Measurements from ENCODE around the gene C12orf43.
"Not testable (repeated sequence)": the region's sequence is repeated elsewhere in the genome, so short reads cannot be mapped to it uniquely, and the experiment has no call there.

Gene C12orf43

DNA sequence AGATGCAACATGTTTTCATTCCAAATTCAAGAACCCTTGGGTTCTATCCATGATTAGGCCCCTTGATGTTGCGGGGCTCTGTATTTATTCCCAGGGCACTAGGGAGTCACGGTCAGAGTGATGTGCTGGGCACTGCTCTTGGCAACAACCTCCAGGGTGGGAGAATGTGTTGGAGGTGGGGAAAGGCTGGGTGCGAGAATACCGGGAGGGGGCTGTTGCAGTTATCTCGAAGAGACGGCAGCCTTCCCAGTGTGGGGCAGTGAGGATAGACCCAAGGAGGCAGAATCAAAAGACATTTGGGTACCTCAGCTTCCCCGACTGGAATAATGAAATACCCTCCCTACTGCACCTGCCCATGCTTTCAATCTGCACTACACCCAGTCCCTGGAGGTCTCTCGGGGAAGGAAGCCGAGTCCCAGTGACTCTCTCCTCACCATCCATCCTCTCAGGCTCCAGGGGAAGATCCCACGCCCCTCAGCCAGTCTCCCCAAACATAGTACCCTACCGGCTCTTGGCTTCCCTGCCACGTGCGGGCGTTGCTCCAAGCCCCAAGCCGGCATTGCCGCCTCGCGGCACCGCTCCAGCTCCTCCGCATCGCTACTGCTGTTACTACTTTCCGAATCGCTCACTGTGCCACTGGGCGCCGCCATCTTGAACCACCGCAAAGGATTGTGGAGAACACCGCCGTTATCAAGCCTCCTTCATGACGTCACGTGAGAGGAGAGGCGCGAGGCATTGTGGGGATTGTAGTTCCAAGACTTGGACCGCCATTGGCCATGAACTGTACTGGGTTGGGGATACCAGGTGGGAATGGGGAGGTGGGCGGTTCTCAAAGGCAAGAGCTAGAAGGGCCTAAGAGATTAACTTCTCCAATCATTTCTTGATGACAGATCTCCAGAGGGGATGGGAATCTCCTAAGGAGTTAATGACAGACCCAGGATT, at the start of gene C12orf43:
TSS of gene C12orf43 (minus strand) at position 663 of the 942 bp plus-strand sequence. CDS start at position 650, 13 bp downstream.
- in situ Hi-C loops (cut with HindIII; ENCODE audit: low sequenced_read_pairs) = loop anchor here (5.0 kb wide), 1 partner anchor 56 kb away; no protein-coding TSS in a partner anchor

GRCh38 chr12:121065345-121065744, 49.1 kb upstream of the C12orf43 start:
- in situ Hi-C loops (cut with HindIII; ENCODE audit: low sequenced_read_pairs) = no loop called here

- in situ Hi-C loops (cut with HindIII; ENCODE audit: low sequenced_read_pairs) = loop anchor here (5.0 kb wide), 2 partner anchors 38 to 168 kb away; no protein-coding TSS in a partner anchor
Measured at GRCh38 chr12:121064586-121064985, 48.3 kb upstream of the C12orf43 start.

DNA sequence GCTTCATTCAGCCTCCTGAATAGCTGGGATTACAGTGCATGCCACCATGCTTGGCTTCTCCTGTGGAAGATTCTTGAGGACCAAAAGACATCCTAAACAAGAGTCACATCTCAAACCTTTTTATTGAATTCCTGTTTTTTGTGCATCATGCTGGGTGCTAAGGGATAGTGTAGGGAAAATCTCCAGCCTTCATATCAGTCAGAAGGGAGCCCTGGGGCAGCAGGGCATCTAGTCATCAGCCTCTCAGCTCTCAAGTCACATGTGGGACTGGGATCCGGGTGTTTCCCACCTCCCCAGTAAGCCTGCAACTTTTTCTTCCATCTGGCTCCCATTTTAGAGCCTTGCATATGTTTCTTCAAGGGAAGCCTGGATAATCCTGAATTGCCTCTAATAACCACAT, 47.8 kb upstream of the C12orf43 start:
- in situ Hi-C loops (cut with HindIII; ENCODE audit: low sequenced_read_pairs) = loop anchor here (5.0 kb wide), 2 partner anchors 38 to 168 kb away; no protein-coding TSS in a partner anchor

GRCh38 chr12:121062391-121063045, 46.2 kb upstream of the C12orf43 start:
- in situ Hi-C loops (cut with HindIII; ENCODE audit: low sequenced_read_pairs) = loop anchor here (5.0 kb wide), 2 partner anchors 40 to 170 kb away; no protein-coding TSS in a partner anchor

DNA sequence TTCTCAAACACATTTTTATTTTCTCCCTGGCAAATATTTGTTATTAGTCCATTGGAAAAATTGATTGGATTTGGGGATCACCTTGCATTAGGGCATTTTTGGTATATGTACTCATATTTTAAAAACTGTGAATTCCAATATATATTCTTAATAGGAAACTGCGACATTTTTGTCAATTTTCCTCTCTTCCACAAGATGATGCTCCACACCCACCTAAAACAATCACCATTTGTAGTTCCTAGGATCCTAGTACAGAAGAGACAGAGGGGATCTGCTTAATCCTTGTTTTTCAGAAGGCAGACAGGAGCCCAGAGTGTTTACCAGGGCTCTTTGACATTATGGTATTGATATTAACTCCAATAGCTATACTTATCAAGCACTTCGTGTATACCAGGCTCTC, 45.5 kb upstream of the C12orf43 start:
- in situ Hi-C loops (cut with HindIII; ENCODE audit: low sequenced_read_pairs) = loop anchor here (5.0 kb wide), 2 partner anchors 40 to 170 kb away; no protein-coding TSS in a partner anchor

GRCh38 chr12:121060149-121061001, 44.1 kb upstream of the C12orf43 start:
- in situ Hi-C loops (cut with HindIII; ENCODE audit: low sequenced_read_pairs) = loop anchor here (5.0 kb wide), 2 partner anchors 42 to 172 kb away; no protein-coding TSS in a partner anchor

GRCh38 chr12:121059031-121059898, 43.0 kb upstream of the C12orf43 start:
- in situ Hi-C loops (cut with HindIII; ENCODE audit: low sequenced_read_pairs) = no loop called here

DNA sequence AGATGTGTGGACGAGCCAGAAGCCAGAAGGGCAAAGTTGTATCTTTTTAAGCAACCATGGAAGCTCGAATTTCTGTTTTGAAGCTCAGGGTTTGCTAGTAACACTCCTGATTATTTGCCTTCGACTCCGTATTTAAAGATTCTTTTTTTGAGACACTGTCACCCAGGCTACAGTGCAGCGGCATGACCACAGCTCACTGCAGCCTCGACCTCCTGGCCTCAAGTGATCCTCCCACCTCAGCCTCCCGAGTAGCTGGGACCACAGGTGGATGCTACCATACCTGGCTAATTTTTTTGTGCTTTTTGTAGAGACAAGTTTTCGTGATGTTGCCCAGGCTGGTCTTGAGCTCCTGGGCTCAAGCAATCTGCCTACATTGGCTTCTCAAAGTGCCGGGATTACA, 41.5 kb upstream of the C12orf43 start:
- in situ Hi-C loops (cut with HindIII; ENCODE audit: low sequenced_read_pairs) = no loop called here

DNA sequence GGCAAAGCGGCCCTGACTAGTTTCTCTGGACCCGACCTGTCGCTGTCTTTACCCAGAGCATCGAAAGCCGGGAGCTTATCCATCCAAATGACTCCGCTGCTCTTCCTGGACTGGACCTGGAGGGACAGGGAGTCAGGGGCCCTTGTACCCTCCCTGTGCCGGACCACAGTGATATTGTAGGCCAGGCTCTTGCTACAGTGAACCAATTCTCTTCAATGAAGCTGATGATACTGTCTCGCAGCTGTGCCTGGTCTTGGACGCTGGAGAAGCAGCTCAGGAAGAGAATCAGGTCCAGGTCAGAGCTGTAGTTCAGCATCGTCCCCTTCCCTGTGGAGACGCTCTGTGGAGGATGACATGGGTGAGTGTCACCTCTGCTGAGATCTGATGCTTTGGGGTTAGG, 37.4 kb upstream of the C12orf43 start:
- in situ Hi-C loops (cut with HindIII; ENCODE audit: low sequenced_read_pairs) = no loop called here

DNA sequence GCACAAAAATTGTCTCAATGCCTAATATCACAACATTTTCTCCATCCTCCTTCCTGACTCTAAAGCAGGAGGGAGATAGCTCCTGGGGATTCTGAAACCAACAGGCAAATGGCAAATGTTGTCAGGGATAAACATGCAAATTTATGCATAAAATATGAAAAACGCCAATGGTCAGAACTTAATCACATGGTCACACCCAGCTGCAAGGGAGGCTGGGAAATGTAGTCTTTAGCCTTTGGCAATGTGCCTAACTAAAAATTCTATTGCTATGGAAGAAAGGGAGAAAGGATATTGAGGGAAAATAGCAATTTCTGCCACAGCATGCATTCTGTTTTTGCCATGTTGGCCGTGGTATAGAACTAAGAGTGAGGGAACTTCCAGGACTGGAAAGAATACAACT, 34.4 kb upstream of the C12orf43 start:
- in situ Hi-C loops (cut with HindIII; ENCODE audit: low sequenced_read_pairs) = no loop called here

DNA sequence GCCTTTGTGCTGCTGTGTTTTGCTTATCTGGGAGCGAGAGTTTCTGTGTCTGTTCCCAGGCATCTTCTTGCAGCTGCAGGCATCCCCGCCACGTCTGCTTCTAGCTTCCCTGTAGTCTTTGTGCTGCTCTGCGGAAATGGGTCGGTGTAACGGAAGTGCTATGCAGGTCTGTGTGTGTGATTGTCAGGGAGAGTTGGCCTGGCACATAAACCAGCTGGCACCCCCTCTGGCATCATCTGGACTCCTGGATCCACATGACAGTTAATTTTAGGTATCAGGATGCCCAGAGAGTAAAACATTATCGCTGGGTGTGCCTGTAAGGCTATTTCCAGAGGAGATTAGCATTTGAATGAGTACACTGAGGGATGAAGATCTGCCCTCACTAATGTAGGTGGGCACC, 32.2 kb upstream of the C12orf43 start:
- in situ Hi-C loops (cut with HindIII; ENCODE audit: low sequenced_read_pairs) = no loop called here

GRCh38 chr12:121047400-121047799, 31.1 kb upstream of the C12orf43 start:
- in situ Hi-C loops (cut with HindIII; ENCODE audit: low sequenced_read_pairs) = not testable (repeated sequence)

GRCh38 chr12:121043067-121043466, 26.8 kb upstream of the C12orf43 start:
- in situ Hi-C loops (cut with HindIII; ENCODE audit: low sequenced_read_pairs) = no loop called here

- in situ Hi-C loops (cut with HindIII; ENCODE audit: low sequenced_read_pairs) = no loop called here
Measured at GRCh38 chr12:121038861-121039668, 22.8 kb upstream of the C12orf43 start, which contains the start of gene OASL. Gene OASL (minus strand): TSS chr12:121039246. CDS start chr12:121038971, 275 bp downstream.

DNA sequence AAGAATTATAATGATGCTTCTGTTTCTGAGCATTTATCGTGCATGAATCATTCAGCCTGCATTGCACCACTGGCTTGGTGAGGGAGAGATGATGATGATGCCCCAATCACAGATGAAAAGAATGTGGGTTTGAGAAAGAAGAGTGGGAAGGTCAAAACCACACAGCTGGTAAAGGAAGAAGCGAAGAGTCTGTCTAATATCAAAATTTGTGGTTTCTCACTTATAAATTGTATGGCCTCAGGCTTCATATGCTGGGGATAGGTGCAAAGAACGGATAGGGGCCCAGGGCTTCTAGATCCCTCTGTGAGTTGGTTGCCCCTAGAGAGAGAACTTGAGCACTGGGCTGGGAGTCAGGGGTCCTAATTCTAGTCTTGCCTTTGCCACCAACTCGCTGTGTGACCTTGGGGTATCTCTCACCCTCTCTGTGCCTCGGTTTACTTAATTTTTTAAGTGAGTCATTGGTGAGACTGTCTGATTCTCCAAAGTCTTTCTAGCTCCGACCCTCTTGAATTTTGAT, 20.6 kb upstream of the C12orf43 start:
- in situ Hi-C loops (cut with HindIII; ENCODE audit: low sequenced_read_pairs) = no loop called here

- in situ Hi-C loops (cut with HindIII; ENCODE audit: low sequenced_read_pairs) = no loop called here
Measured at GRCh38 chr12:121034616-121035305, 18.5 kb upstream of the C12orf43 start.
